ENCODE data around the gene UBE2J2.

UBE2J2 gene

GRCh38 chr1:1206966-1207531 is 66.6 kb downstream of the UBE2J2 start:
- TF ChIP-seq GATA1 (IDR thresholded peaks at IDR 0.05; ENCODE audit: low read depth, low read length) (no peak), POLR2A (IDR thresholded peaks at IDR 0.05; ENCODE audit: low read length) (no peak)

GRCh38 chr1:1206376-1206965 is 67.2 kb downstream of the UBE2J2 start, which contains the start of gene TNFRSF18:
TSS of gene TNFRSF18 (minus strand) at chr1:1206592. CDS start at chr1:1206571, 21 bp downstream.
- no peak for TF ChIP-seq GATA1 (IDR thresholded peaks at IDR 0.05; ENCODE audit: low read depth, low read length)
- no peak for TF ChIP-seq POLR2A (IDR thresholded peaks at IDR 0.05; ENCODE audit: low read length)
- no peak for DNase-seq

More at GRCh38 chr1:1206966-1207531, 66.6 kb downstream of the UBE2J2 start:
- DNase-seq: no peak

GRCh38 chr1:1205769-1206375 is 67.8 kb downstream of the UBE2J2 start:
- TF ChIP-seq POLR2A (IDR thresholded peaks at IDR 0.05; ENCODE audit: low read length) (no peak), GATA1 (IDR thresholded peaks at IDR 0.05; ENCODE audit: low read depth, low read length) (no peak)
- DNase-seq: no peak

- TF ChIP-seq GATA1 (IDR thresholded peaks at IDR 0.05; ENCODE audit: low read depth, low read length) (no peak), POLR2A (IDR thresholded peaks at IDR 0.05; ENCODE audit: low read length) (no peak)
- DNase-seq: no peak
Observed at GRCh38 chr1:1204998-1205768, 68.5 kb downstream of the UBE2J2 start.

- TF ChIP-seq GATA1 (IDR thresholded peaks at IDR 0.05; ENCODE audit: low read depth, low read length) (no peak), POLR2A (IDR thresholded peaks at IDR 0.05; ENCODE audit: low read length) (no peak)
- DNase-seq: no peak
Observed at GRCh38 chr1:1204425-1204920, 69.2 kb downstream of the UBE2J2 start.
